Activated CD8-positive, alpha-beta memory T cell treated with anti-CD3 and anti-CD28 coated beads for 36 hours (primary cell): Measurements from ENCODE around the gene RBPMS2. TPM values are rescaled to one million over a fixed set of nuclear protein-coding genes. Genes with fewer than 3 reads are reported as not detected.

Source experiments
- CTCF ChIA-PET: fragments of 350-600 bp; sonication (Branson Sonifier 250); formaldehyde crosslinking; loops from one replicate; lab custom pipeline; 2021; ENCODE audit warnings: antibody characterized with exemption; lab: Charles Lee
- POLR2A ChIA-PET: fragments of 350-600 bp; sonication (Branson Sonifier 250); formaldehyde crosslinking; loops from one replicate; lab custom pipeline; 2021; ENCODE audit warnings: antibody characterized with exemption; lab: Charles Lee
- total RNA-seq, 2 experiments: library from RNA; stranded (reverse); gene quantifications; one replicate each; pipeline ENCODE4 v1.2.3, GENCODE V29; 2021

Gene RBPMS2
- total RNA-seq, 2 experiments from 2014 or later = not detected

DNA sequence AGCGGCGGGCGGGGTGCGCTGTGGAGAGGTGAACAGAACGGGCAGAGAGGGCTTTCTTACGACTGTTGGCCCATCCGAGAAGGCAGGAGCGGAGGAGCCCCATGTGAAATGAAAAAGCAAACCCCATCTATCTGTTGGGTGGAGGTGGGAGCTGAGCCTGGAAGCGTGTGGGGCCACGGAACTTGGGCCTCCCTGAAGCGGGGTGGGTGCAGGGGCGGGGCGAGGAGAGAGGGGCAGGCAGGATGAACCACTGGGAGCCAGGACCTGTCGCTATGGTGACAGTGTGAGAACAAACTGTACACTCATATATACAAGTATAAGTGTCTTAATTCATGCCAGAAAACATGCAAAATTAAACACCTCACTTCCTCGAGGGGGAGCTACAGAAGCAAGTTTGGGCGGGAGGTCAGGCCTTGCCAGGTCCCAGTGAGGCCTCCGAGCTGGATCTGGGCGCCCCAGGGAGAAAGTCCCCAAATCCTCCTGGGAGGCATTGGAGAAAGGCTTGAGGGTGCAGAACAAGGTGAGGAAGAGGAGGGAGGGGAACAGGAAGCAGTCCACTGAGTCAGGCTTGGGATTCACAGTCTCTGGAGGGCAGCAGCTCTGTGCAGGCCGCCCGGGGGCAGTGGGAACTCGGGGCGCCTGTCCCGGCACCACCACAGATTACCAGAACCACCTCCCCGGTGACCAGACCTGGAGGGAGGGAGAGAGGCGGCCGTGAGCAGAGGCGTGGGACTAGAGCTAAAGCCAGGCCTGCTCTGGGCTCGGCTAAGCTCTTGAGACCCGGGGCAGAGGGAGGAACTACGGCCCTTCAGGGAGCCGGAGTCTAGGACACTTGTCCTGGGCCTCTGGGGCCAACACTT lies 34.8 kb downstream of the RBPMS2 start:
- ChIA-PET POLR2A (no interaction called here), CTCF (interaction anchor here (0.5 to 0.8 kb wide), 3 partner anchors 13 to 93 kb away, joined by 3 read pairs; no protein-coding TSS in a partner anchor)

DNA sequence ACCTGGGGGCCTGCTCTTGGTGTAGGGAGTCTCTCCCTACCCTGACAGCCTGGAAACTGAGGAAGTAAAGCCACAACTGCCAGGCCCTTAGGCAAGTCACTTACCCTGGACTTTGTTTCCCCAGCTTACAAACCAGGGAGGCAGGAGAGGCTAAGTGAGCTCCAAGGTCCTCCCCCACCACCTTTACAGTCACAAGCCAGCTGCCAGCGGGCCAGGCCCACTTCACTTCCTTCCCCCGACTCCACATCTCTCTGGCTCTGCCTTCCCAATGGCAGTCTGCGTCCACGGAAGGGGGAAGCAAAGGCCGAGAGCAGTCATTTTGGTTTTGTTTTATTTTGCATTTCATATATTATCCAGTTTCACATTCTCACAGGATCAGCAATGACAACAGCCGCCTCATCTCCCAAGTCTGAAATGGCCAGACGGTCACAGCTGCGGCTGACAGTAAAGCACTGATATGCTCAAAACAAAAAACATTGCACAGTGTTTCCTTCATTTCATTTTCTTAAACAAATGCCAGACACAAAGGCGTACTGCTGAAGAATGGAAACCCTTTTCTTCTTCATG lies 35.7 kb downstream of the RBPMS2 start:
- CTCF ChIA-PET = no interaction called here
- POLR2A ChIA-PET = no interaction called here

DNA sequence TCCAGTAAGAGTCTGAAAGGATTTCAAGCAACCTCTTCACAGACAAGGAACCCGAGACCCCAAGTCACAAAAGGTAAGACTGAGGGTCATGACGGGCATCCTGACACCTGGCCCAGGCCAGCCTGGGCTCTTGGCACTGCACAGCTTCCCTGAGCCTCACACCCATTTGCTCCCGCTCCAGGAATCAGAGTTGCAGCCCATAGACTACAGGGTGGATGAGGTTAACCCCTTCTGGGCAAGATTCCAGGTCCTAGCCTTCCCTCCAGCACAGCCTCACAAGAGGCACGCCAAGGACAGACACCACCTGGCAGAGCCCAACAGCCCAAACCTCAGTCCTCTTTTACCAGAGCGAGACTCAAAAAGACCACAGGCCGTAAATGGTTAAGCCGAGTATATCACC lies 36.2 kb downstream of the RBPMS2 start:
- CTCF ChIA-PET = no interaction called here
- POLR2A ChIA-PET = no interaction called here

DNA sequence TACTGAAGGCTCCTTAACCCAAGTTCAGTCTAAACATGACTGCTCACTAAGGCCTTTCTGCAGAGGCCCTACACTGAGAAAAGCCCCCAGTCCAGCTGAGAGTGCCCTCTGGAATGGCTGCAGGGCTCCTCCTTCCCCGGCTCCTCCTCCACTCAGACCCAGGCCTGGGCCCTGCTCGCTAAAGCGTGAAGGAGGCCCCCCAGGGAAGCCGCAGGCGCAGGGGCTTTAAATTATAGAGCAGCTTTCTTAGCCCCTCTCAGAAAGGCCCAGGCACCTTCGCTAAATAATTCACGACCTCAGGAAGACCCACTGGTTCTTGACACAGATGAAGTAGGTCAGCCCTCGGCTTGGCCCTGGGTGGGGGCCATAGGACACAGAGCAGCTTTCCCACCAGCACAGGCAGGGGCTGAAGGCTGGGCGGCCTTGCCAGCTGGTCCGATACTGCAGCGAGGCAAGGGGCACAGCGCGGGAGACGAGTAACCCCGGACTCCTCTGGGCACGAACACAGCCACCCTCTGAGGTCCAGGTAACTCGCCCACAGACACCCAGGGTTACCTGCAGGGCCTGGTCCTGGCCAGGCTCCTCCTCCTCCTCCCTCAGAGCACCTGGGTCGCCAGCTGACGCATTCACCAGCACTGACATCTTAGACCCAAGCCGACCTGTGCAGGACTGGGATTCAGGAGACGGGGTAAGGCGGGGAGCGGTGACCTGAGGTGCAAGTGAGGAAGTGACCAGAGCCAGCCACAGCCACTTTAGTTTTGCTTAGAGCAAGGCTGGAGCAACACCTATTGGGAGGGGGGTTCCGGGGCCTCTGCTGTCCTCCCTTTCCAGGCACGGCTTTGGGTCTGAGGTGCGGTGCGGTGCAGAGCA lies 36.9 kb downstream of the RBPMS2 start:
- POLR2A ChIA-PET = no interaction called here
- CTCF ChIA-PET = interaction anchor here (0.6 to 1.6 kb wide), 2 partner anchors 10 to 72 kb away, joined by 3 to 6 read pairs; no protein-coding TSS in a partner anchor

DNA sequence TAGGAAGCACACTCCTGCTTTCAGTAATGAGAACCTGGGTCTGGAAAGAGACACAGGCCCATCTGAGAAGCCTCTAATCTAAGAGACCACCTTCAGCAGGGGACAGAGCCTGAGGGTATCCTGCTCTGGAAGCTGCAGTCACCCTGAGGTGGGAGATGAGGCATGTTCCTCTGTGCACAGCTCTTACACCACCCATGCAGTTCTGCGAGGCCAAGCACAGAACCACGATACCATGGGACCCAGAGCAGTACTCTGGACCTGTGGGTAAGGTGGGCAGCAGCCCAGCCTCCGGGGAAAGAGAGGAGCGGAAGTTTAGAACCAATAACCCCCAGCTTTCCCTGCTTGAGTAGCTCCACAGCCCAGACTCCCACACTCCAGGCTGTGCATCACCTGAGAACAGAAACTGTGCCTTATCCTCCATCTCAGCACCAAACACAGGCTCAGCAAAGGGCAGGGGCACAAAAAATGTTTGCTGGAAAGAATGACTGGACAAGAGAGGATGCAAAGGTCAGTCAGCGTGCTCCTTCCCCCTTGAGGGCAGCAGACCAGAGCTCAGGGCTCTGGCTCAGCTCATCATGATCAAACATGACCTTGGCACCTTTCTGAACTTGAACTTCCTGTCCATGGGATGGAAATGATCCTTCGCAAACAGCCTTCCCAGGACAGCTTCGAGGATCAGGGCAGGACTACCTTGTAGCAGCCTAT lies 43.1 kb downstream of the RBPMS2 start:
- ChIA-PET CTCF (interaction anchor here (0.8 to 2.2 kb wide), 10 partner anchors 11 to 369 kb away, joined by 3 to 16 read pairs (median 4); no protein-coding TSS in a partner anchor), POLR2A (no interaction called here)

DNA sequence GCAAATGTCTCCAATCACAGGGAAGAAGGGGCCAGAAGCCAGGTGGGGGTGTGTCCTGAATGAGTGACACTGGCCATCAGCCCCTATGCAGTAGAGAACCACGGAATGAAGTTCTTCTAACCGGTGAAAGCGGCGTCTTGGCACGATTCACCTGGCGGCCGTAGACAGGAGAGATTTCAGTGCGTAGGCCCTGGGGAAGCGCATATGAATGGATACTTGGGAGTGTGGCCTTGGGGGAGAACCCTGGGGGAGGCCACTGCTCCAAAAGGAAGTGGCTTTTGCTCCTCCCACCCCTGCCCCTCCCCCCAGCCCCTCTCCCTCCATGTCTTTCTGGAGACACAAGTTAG lies 43.6 kb downstream of the RBPMS2 start:
- ChIA-PET POLR2A (no interaction called here), CTCF (interaction anchor here (0.6 to 2.2 kb wide), 14 partner anchors 11 to 321 kb away, joined by 3 to 20 read pairs (median 4); no protein-coding TSS in a partner anchor)

DNA sequence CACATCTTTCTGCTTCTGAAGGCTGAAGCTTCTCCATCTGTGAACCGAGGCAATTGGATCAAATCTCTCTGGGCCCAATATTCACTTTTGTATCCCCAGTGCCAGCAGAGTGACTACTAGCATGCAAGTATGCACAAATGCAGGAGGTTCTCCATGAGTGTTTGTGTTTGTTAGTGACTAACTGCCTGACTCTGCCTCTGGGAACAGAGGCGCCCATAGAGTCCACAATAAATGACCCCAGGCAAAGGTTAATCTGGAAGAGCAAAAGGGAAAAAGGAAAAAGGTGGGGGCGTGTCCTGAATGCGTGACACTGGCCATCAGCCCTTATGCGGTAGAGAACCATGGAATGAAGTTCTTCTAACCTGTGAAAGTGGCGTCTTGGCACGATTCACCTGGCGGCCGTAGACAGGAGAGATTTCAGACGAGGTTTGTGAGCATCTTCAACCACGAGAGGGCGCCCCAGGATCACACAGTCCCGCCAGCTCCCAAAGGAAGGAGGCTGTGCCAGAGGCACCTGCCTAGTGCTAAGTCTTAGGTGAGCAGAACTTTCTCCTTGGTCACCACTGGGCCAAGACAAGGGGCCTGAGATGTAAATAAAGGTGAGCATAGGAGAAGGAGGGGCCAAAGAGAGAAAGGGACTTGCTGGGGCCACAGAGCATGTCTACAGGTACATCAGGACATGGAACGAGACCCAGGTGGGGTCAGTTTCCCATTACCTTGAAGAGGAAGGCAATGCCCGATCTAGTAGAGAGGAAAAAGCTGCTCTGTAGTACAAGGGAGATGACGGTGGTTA lies 44.2 kb downstream of the RBPMS2 start:
- CTCF ChIA-PET = interaction anchor here (0.6 to 2.2 kb wide), 18 partner anchors 12 to 347 kb away, joined by 3 to 20 read pairs (median 4); no protein-coding TSS in a partner anchor
- POLR2A ChIA-PET = no interaction called here

DNA sequence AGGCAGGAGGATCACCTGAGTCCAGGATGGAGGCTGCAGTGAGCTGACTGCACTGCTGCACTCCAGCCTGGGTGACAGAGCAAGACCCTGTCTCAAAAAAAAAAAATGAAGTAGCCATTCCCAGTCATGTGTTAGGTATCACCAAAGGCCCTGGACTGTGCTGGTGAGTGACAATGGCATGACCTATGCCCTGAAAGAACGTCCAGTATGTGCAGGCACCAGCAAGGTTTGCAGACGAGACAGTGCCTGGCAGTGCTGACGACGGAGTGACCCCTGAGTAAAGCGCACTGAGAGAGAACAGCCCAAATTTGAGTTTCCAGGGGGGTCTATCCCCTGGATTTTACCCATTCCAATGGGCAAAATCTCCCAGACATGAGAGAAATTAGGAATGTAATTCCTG lies 45.2 kb downstream of the RBPMS2 start:
- ChIA-PET POLR2A (no interaction called here), CTCF (interaction anchor here (0.7 to 3.3 kb wide), 10 partner anchors 13 to 348 kb away, joined by 3 to 53 read pairs (median 6); no protein-coding TSS in a partner anchor)

DNA sequence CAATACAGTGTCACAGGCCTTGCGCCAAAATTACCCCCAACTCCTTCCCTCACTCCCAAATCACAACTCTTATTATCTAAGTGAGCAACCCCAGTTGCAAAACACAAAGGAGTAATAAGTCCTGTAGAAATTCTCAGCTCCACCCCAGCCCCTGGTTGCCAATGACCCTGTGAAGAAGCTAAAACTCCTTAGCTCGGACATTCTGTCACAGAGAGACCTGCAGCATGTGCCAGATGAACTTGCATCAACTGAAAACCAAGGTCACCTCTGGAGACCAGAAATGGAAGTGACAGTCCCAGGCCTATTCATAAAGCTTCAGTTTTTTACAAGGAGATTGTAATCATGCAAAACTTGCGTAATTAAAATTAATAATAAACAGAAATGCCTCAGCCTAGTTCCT lies 55.2 kb downstream of the RBPMS2 start:
- ChIA-PET CTCF (interaction anchor here (0.5 to 1.3 kb wide), 7 partner anchors 8 to 265 kb away, joined by 3 to 4 read pairs (median 3); no protein-coding TSS in a partner anchor), POLR2A (no interaction called here)

DNA sequence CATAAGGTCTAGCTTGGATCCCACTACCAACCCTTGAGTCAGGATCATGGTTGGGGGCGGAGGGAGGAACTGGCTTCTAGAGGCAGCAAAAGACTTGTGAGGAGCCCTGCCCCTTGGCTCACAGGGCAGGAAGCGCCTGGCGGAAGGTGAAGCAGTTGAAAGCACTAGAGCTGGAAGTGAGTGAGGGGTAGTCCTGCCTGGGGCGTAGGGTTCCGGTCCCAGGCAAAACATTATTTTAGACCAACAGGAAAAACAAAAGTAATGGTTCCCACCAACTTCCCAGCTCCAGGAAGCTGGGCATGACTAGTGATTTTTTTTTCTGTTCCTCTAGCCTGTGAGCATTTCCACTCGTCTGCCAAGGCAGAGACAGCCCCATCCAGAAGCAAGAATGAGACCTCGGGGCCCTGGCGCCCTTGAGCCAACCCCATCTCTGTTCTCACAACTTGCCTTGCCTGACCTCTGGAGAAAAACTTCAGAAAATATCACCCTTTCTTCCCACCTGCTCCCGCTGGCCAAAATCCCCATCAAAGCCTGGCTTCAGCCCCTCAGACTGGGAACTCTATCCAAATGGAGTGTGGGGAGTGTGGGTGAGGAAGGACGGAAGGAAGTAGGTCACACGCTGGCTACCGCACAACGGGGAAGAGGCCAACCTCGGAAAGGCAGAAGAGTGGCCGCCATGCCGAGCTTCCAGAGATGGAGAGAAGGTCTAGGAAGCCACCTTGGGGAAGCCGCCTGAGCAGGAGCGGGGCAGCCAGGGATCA lies 57.5 kb downstream of the RBPMS2 start:
- POLR2A ChIA-PET = no interaction called here

DNA sequence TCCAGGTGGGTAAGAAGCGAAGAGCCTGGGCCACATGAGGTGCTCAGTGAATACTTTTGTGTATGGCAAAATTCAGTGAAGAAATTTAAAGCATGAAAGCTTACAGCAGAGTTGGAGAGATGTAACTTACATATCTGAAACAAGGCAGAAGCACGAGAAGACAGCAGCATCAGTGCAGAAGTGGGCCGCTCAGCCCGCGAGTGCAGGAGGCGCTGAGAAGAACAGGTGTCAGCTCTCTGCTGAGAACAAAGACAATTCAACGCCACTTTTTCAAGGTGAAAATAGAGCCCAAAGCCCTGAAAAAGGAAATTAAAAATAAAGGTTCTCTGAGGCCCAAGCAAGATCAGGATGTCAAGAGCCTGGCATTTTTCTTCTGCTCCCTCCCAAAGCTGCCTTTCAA lies 58.3 kb downstream of the RBPMS2 start:
- CTCF ChIA-PET = interaction anchor here (1.0 to 2.5 kb wide), 2 partner anchors 10 to 14 kb away, joined by 4 to 20 read pairs; no protein-coding TSS in a partner anchor
- POLR2A ChIA-PET = interaction anchor here (0.5 kb wide), 1 partner anchor 23 kb away, joined by 8 read pairs; no protein-coding TSS in a partner anchor

More for the DNA sequence above, 57.5 kb downstream of the RBPMS2 start:
- CTCF ChIA-PET = interaction anchor here (1.0 to 2.5 kb wide), 2 partner anchors 9 to 13 kb away, joined by 4 to 20 read pairs; no protein-coding TSS in a partner anchor

DNA sequence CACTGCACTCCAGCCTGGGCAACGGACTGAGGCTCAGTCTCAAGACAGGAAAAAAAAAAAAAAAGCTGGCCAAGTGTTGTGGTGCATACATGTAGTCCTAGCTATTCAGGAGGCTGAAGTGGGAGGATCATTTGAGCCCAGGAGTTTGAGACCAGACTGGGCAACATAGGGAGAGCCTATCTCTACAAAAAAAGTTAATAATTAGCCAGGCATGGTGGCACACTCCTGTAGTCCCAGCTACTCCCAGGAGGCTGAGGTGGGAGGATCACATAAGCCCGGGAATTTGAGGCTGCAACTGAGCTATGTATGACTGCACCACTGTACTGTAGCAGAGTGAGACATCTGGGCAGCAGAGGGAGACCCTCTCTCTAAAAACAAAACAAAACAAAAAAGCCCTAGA lies 58.9 kb downstream of the RBPMS2 start:
- ChIA-PET CTCF (interaction anchor here (0.7 kb wide), 1 partner anchor 34 kb away, joined by 3 read pairs; no protein-coding TSS in a partner anchor), POLR2A (interaction anchor here (0.5 kb wide), 1 partner anchor 22 kb away, joined by 8 read pairs; no protein-coding TSS in a partner anchor)

DNA sequence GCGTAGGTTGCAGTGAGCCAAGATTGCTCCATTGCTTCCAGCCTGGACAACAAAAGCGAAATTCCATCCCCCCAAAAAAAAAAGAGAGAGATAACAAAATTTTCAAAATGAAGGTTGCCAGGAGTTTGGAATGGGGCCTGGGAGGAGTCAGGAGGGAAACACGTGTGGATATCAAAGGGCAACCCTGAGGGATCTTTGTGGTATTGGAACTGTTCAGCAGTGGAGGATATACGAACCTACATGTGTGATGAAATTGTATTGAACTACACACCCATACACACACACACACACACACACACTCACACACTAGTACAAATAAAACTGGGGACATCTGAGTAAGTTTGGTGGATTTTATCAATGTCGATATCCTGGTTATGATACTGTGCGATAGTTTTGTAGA lies 61.8 kb downstream of the RBPMS2 start:
- ChIA-PET CTCF (no interaction called here), POLR2A (interaction anchor here (0.6 kb wide), 1 partner anchor 179 kb away, joined by 4 read pairs; no protein-coding TSS in a partner anchor)

DNA sequence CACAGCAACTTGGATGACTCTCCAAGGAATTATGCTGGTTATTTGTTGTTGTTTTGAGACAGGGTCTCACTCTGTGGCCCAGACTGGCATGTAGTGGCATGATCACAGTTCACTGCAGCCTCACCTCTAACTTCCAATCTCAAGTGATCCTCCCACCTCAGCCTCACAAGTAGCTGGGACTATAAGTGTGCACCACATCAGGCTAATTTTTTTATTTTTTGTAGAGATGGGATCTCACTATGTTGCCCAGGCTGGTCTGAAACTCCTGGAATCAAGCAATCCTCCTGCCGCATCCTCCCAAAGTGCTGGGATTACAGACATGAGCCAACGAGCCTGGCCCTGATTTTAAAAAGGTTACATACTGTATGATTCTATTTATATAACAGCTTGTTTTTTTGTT lies 63.0 kb downstream of the RBPMS2 start:
- ChIA-PET POLR2A (no interaction called here), CTCF (interaction anchor here (0.6 to 0.9 kb wide), 3 partner anchors 8 to 19 kb away, joined by 3 to 5 read pairs (median 4); no protein-coding TSS in a partner anchor)

DNA sequence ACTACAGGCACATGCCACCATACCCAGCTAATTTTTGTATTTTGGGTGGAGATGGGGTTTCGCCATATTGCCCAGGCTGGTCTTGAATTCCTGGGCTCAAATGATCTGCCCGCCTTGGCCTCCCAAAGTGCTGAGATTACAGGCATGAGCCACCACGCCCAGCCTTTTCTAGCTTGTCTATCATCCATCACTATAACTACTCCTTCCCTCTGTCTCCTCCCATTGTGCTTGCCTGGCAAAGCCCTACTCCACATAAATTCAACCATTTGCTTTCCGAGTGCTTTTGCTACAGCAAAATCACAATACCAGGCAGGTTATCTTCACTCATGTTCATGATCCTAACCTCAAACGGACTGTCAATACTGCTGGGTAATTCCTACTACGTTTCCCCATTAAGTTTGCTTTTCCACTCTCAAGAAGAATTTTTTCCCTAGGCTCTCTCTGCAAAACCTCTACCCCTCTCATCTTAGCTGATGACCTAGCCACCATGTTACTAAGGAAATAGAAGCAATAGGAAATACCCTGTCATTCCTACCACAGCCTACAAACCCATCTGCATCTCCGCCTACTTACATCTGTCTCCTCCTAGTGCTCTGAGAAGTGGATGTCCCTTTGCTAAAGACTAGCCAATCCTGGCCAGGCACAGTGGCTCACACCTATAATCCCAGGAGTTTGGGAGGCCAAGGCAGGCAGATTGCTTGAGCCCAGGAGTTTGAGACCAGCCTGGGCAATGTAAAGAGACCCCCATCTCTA lies 64.5 kb downstream of the RBPMS2 start:
- ChIA-PET POLR2A (no interaction called here), CTCF (no interaction called here)
